Smooth muscle cell (in vitro differentiated cells): ENCODE measurements around the gene ARAP3. TPM values are rescaled to one million over a fixed set of nuclear protein-coding genes. Genes with fewer than 3 reads are reported as not detected.

Experiments used
- DNase-seq: peaks from one replicate; lab custom pipeline; 2025; ENCODE audit not compliant: unreplicated experiment; lab: John Stamatoyannopoulos, UW
- H2AFZ ChIP-seq: fragments of 200-600 bp; sonication (generic); 2 replicates; pipeline ENCODE4 v1.6.0; 2016; ENCODE audit warnings: antibody characterized with exemption, low read depth, mild to moderate bottlenecking
- H3F3A ChIP-seq: fragments of 200-600 bp; sonication (generic); 2 replicates; pipeline ENCODE4 v1.6.0; 2017; ENCODE audit warnings: antibody characterized with exemption, low read depth
- H3K27ac ChIP-seq: fragments of 200-600 bp; sonication (generic); 2 replicates; pipeline ENCODE4 v1.5.1; 2016; ENCODE audit warnings: low read depth, mild to moderate bottlenecking
- H3K27me3 ChIP-seq: fragments of 200-600 bp; sonication (generic); 2 replicates; pipeline ENCODE4 v1.6.1; 2016; ENCODE audit warnings: low read depth, mild to moderate bottlenecking
- H3K36me3 ChIP-seq: fragments of 200-600 bp; sonication (generic); 2 replicates; pipeline ENCODE4 v1.5.1; 2016; ENCODE audit warnings: low read depth
- H3K4me1 ChIP-seq: fragments of 200-600 bp; sonication (generic); 2 replicates; pipeline ENCODE4 v1.5.1; 2016; ENCODE audit warnings: low read depth
- H3K4me2 ChIP-seq: fragments of 200-600 bp; sonication (generic); 2 replicates; pipeline ENCODE4 v1.6.0; 2016; ENCODE audit warnings: mild to moderate bottlenecking
- H3K4me3 ChIP-seq: fragments of 200-600 bp; sonication (generic); 2 replicates; pipeline ENCODE4 v1.5.1; 2016; ENCODE audit warnings: mild to moderate bottlenecking
- H3K79me2 ChIP-seq: fragments of 200-600 bp; sonication (generic); 2 replicates; pipeline ENCODE4 v1.6.0; 2016; ENCODE audit warnings: low read depth, mild to moderate bottlenecking
- H3K9ac ChIP-seq: fragments of 200-600 bp; sonication (generic); 2 replicates; pipeline ENCODE4 v1.6.0; 2016; ENCODE audit warnings: low read depth
- H3K9me3 ChIP-seq: fragments of 200-600 bp; sonication (generic); replicated peaks from 2 replicates; pipeline ENCODE4 v1.5.1; 2016; ENCODE audit warnings: low read depth
- H4K20me1 ChIP-seq: fragments of 200-600 bp; sonication (generic); 2 replicates; pipeline ENCODE4 v1.6.0; 2016; ENCODE audit warnings: low read depth
- WGBS: methylation state at CpG from one replicate; pipeline ENCODE4 v1.1.7; 2016; ENCODE audit warnings: low lambda C conversion rate; 5-methylcytosine and 5-hydroxymethylcytosine counted together
- polyA plus RNA-seq: library from polyadenylated mRNA; unstranded; fragments of >200 nt; fragmentation: Nextera tagmentation; extraction: Ambion mirVana; gene quantifications from 2 replicates; pipeline ENCODE4 v1.2.1, GENCODE V29; 2016
- total RNA-seq: library from RNA; depleted of rRNA; stranded (reverse); fragments of >200 nt; gene quantifications from 2 replicates; pipeline ENCODE4 v1.2.3, GENCODE V29; 2014
- TF ChIP-seq, protein P1 (sequence below): fragments of 200-600 bp; sonication (generic); IDR thresholded peaks from 2 replicates; pipeline ENCODE4 v1.5.1; 2017; ENCODE audit warnings: borderline replicate concordance, mild to moderate bottlenecking, antibody characterized with exemption; ENCODE audit not compliant: insufficient read depth, poor library complexity, severe bottlenecking

The ARAP3 gene
- total and polyA plus RNA-seq, 2 experiments from 2014 or later = 9.4 to 11.1 TPM

DNA sequence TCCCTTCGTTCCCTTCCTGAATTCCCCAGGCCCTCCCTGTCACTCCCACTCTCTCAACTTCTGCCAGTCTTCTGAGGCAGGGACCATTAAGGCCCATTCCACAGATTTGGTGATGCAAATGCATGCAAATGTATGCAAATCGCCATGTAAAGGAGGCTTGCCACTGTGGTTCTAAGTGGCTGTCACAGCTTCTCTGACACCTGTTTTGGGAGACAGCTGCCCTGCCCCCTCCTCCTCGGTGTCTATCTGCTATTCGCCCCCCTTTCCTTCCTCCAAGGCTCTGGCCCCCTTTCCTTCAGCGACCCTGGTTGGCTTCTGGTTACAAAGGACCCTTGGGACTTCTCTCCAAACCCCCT is 10.5 kb upstream of the ARAP3 start:
- Histone ChIP-seq H3F3A (no peaks in the 10 kb centered on the region), H3K4me3 (peak overlapping the region; percentile 50), H3K4me2 (peak overlapping the region; percentile 86), H3K27ac (no peak overlapping the region), H3K9me3 (no peaks in the 10 kb centered on the region), H3K4me1 (peaks cover 5% of the 10 kb centered on the region), H3K27me3 (peaks cover 3% of the 10 kb centered on the region), H2AFZ (peak overlapping the region; percentile 76), H3K9ac (no peak overlapping the region), H3K36me3 (no peaks in the 10 kb centered on the region), H4K20me1 (no peaks in the 10 kb centered on the region), H3K79me2 (no peaks in the 10 kb centered on the region)
- 27% methylated on average over 5 of the region's 5 CpGs for WGBS
- TF ChIP-seq, protein P1, sequence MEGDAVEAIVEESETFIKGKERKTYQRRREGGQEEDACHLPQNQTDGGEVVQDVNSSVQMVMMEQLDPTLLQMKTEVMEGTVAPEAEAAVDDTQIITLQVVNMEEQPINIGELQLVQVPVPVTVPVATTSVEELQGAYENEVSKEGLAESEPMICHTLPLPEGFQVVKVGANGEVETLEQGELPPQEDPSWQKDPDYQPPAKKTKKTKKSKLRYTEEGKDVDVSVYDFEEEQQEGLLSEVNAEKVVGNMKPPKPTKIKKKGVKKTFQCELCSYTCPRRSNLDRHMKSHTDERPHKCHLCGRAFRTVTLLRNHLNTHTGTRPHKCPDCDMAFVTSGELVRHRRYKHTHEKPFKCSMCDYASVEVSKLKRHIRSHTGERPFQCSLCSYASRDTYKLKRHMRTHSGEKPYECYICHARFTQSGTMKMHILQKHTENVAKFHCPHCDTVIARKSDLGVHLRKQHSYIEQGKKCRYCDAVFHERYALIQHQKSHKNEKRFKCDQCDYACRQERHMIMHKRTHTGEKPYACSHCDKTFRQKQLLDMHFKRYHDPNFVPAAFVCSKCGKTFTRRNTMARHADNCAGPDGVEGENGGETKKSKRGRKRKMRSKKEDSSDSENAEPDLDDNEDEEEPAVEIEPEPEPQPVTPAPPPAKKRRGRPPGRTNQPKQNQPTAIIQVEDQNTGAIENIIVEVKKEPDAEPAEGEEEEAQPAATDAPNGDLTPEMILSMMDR = no peak
- DNase-seq = no peak

DNA sequence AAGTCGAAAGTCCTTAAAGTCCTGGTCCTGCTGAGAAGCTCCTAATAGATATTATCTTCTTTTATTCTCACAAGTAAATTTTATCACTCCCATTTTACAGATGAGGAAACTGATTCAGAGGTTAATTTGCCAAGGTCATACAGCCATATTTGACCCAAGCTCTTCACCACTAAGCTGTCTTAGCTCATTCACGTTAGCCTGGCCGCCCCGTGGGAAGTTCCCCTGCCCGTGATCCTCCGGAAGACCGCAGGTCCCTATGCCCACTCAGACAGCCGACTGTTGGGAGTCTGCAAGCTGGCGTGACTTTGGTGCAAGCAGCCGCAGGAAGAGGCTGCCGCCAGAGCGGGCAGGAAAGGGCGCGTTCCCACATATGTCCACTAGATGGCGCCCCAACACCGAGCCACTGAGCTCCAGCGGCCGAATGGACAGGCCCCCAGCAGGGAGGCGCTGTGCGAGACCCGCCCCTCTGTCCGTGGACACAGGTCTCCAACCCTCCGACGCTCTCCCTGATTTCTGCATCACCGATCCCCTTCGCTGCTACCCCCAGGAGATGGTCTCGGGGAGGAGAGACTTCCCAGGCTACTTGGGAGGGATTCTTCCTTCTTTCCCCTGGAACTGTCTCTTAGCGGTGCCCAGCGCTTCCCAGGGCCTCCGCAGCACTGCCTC is 10.0 kb upstream of the ARAP3 start:
- TF ChIP-seq, protein P1 = peak; percentile 96
- Histone ChIP-seq H3F3A (no peaks in the 10 kb centered on the region), H3K4me1 (peaks cover 9% of the 10 kb centered on the region), H3K27ac (no peak overlapping the region), H3K27me3 (no peaks in the 10 kb centered on the region), H3K9me3 (no peaks in the 10 kb centered on the region), H4K20me1 (no peaks in the 10 kb centered on the region), H3K36me3 (no peaks in the 10 kb centered on the region), H3K4me2 (peak overlapping the region; percentile 86), H3K4me3 (peak overlapping the region; percentile 50), H3K79me2 (no peaks in the 10 kb centered on the region), H3K9ac (no peak overlapping the region), H2AFZ (peak overlapping the region; percentile 76)
- peak; percentile 86 for DNase-seq
- WGBS = 5% methylated on average over 30 of the region's 30 CpGs

- WGBS = 80% methylated on average over 9 of the region's 9 CpGs
- Histone ChIP-seq H3F3A (no peaks in the 10 kb centered on the region), H3K79me2 (no peaks in the 10 kb centered on the region), H3K9me3 (no peaks in the 10 kb centered on the region), H3K27ac (no peak overlapping the region), H3K9ac (no peak overlapping the region), H3K4me1 (peaks cover 11% of the 10 kb centered on the region), H3K36me3 (no peaks in the 10 kb centered on the region), H4K20me1 (no peaks in the 10 kb centered on the region), H2AFZ (no peak overlapping the region), H3K4me2 (no peak overlapping the region), H3K4me3 (no peak overlapping the region), H3K27me3 (no peaks in the 10 kb centered on the region)
- no peak for DNase-seq
- TF ChIP-seq, protein P1 = no peak
Measured at GRCh38 chr5:141691286-141691866, 9.3 kb upstream of the ARAP3 start.
